Muscle of leg (tissue), 11 donors: Measurements from ENCODE around the gene REPS1. TPM values are rescaled to one million over a fixed set of nuclear protein-coding genes. Genes with fewer than 3 reads are reported as not detected.
A peak's percentile ranks its signal among the peaks of the same experiment; 100 is the strongest.

Experiments used
- DNase-seq: peaks from one replicate; pipeline ENCODE4 v3.0.0; 2013
- H3K27ac ChIP-seq: one replicate; pipeline ENCODE4 v1.5.1; 2013; ENCODE audit warnings: mild to moderate bottlenecking, low read length, control low read depth
- H3K27me3 ChIP-seq: one replicate; pipeline ENCODE4 v1.6.1; 2013; ENCODE audit warnings: low read length; ENCODE audit not compliant: control insufficient read depth, insufficient read depth
- H3K36me3 ChIP-seq: one replicate; pipeline ENCODE4 v1.6.1; 2013; ENCODE audit warnings: low read length; ENCODE audit not compliant: control insufficient read depth, insufficient read depth
- H3K4me1 ChIP-seq: one replicate; pipeline ENCODE4 v1.6.1; 2013; ENCODE audit warnings: low read length; ENCODE audit not compliant: control insufficient read depth, insufficient read depth
- H3K4me3 ChIP-seq: one replicate; pipeline ENCODE4 v1.5.1; 2013; ENCODE audit warnings: low read length, control low read depth
- H3K9me3 ChIP-seq: replicated peaks from 2 replicates; pipeline ENCODE4 v1.6.1; 2013; ENCODE audit warnings: low read depth, low read length; ENCODE audit not compliant: control insufficient read depth
- whole genome bisulfite sequencing: methylation state at CpG from one replicate; pipeline ENCODE4 v1.1.5; 2013; ENCODE audit warnings: missing lambda C conversion rate; ENCODE audit not compliant: insufficient coverage; 5-methylcytosine and 5-hydroxymethylcytosine counted together
- polyA plus RNA-seq, 8 donors: library from polyadenylated mRNA; unstranded; fragments of 120-200 nt; gene quantifications; one replicate each; pipeline versions ENCODE4 v1.2.1 to v1.2.3, GENCODE V29; 2013; ENCODE audit warnings: inconsistent platforms in 1 of 8, low replicate concordance in 1 of 8; ENCODE audit not compliant: insufficient read length in 8 of 8, insufficient read depth in 1 of 8
- total RNA-seq: library from RNA; stranded (reverse); fragments of 120-200 nt; gene quantifications from one replicate; pipeline ENCODE4 v1.2.4, GENCODE V29; 2013

Gene REPS1
- total and polyA plus RNA-seq, 9 donors = 28.2 to 49.9 (median 40.9) TPM

DNA sequence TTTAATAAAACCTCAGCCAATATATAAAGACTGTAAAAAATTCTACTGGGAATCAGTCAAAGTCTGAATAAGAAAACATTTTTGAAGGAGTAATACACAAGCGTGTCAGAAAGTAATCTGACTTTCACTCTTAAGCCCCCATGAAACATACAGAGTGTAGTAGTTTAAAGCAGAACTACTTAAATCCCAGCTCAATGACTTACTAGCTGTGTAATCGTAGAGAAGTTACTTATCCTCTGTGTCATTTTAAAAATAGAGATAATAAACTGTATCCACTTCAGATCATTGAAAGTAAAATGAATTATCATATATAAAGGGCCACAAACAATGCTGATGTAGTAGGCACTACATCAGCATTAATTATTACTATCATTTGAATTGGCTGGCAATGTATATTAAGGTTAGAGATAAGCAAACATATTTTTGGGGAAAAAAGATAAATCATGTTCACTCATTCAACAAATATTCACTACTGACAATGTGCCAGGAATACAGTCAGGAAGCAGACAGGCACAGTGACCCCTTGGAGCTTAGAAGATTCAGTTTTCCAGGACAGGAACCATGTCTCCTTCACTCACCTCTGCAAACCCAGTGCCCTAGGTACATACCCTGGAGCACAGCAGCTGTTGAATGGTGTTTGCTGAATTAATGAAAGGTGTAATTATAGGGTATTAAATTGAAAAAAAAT, 14.4 kb downstream of the REPS1 start:
- H3K4me1 ChIP-seq = peaks cover 9% of the 10 kb centered on the region
- no peaks in the 10 kb centered on the region for H3K36me3 ChIP-seq
- no CpG with 5 or more reads among the region's 2 CpGs for WGBS
- no peak overlapping the region for H3K27ac ChIP-seq
- no peaks in the 10 kb centered on the region for H3K9me3 ChIP-seq
- DNase-seq = no peak
- no peak overlapping the region for H3K4me3 ChIP-seq
- no peaks in the 10 kb centered on the region for H3K27me3 ChIP-seq

DNA sequence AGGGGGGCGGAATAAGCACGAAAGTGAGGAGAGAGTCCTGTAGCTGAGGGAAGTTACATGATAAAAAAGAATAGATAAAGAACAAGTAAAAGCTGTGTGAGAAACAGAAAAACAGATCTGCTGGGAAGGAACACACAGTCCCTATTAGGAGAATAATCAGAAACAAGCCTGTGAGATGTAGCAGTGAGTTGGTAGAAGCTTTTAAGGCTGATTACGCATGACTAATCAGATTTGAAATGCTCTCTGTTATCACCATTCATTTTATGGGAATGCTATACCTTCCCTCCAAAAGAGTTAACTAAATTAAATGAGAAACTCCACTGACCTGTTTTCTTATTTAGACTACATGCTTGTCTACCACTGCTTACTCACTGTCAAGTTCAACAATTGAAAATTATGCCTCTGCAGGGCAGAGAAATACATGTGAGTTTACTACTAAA, 15.8 kb downstream of the REPS1 start:
- no peak for DNase-seq
- Histone ChIP-seq H3K27me3 (no peaks in the 10 kb centered on the region), H3K4me3 (no peak overlapping the region), H3K9me3 (no peaks in the 10 kb centered on the region), H3K27ac (no peak overlapping the region), H3K4me1 (peaks cover 9% of the 10 kb centered on the region), H3K36me3 (no peaks in the 10 kb centered on the region)
- WGBS = 93% methylated on average over 2 of the region's 3 CpGs

DNA sequence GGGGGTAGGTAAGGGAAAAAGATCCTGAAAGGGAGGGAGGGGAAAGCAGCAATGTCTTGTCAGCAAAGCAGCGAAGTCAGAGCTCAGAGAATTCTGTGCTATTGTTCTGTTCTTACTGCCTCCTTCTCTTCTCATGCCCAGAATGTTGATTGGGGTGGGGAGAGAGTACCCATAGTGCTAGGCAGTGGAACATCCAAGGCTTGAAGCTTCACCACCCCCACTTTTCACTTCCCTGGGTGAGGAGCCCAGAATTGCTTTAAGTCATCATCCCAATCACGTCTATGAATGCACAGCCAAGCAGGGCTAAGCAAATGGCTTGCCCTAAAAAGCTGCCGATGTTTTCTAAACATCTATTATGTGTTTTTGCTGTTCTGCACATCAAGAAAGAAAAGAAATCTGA, 16.5 kb downstream of the REPS1 start:
- Histone ChIP-seq H3K27me3 (no peaks in the 10 kb centered on the region), H3K4me1 (peaks cover 9% of the 10 kb centered on the region), H3K9me3 (no peaks in the 10 kb centered on the region), H3K4me3 (no peak overlapping the region), H3K27ac (no peak overlapping the region), H3K36me3 (no peaks in the 10 kb centered on the region)
- DNase-seq = no peak
- WGBS = no CpG with 5 or more reads among the region's 3 CpGs

DNA sequence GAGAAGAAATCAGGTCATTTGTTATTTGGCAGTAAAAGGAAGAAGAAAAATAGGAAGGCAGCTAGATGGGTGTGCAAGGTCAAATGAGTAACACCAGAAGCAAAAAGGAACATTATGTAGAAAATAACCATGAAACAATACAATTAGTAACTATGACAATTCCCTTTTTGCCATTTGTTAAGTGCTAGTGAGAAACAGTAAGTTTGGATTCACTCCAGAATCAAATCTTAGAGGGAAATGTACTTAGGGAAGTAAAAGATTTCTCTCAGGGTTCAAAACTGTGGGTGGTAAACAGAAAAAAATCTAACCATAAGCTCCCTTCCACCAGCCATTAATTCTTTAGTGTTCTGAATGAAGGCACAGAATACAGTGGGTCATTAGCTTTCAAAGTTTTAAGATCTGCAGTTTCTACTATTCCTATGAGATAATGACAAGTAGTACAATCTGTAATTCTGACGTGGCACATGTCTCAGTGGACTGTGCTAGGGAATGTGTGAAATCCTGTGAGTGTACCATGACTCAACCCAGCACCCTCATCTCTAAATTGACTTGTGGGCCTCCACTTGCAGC, 17.1 kb downstream of the REPS1 start:
- Histone ChIP-seq H3K36me3 (no peaks in the 10 kb centered on the region), H3K9me3 (no peaks in the 10 kb centered on the region), H3K4me3 (no peak overlapping the region), H3K27me3 (no peaks in the 10 kb centered on the region), H3K27ac (no peak overlapping the region), H3K4me1 (peaks cover 9% of the 10 kb centered on the region)
- DNase-seq = peak; percentile 30
- WGBS = no CpG with 5 or more reads among the region's 1 CpG

DNA sequence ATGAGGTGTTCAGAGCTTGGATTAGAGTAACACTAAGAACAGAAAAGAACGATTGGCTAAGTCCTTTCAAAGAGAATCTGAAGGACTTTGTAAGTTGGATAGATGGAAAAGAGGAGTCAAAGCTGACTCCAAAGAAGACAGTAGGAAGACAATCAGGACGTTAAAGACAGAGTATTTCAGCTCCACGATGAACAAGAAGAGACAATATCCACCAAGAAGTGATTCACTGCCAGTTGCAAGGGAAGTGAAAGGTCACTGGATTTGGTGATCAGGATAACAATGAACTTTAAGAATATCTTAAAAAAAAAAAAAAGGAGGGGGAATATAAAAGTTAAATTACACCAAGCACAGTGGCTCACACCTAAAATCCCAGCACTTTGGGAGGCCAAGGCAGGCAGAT, 17.9 kb downstream of the REPS1 start:
- H3K27me3 ChIP-seq = no peaks in the 10 kb centered on the region
- H3K4me3 ChIP-seq = no peak overlapping the region
- DNase-seq = no peak
- H3K4me1 ChIP-seq = peaks cover 9% of the 10 kb centered on the region
- 82% methylated on average over 1 of the region's 3 CpGs for WGBS
- no peaks in the 10 kb centered on the region for H3K36me3 ChIP-seq
- H3K27ac ChIP-seq = no peak overlapping the region
- no peaks in the 10 kb centered on the region for H3K9me3 ChIP-seq

DNA sequence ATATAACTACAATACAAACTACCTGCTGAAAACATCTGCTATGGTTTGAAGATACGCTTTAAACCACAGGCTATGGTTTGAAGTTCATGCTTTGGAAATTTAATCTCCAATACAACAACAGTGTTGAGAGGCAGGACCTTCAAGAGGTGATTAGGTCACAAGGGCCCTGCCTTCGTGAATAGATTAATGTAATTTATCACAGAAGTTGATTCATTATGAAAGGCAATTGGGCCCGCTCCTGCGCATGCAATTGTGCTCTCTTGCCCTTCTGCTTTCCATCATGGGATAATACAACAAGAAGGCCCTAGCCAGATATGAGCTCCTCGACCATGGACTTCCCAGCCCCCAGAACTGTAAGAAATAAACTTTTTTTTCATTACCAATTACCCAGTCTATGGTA, 21.2 kb downstream of the REPS1 start:
- H3K4me3 ChIP-seq = no peak overlapping the region
- H3K27me3 ChIP-seq = no peaks in the 10 kb centered on the region
- peaks cover 6% of the 10 kb centered on the region for H3K4me1 ChIP-seq
- no peak for DNase-seq
- H3K36me3 ChIP-seq = no peaks in the 10 kb centered on the region
- H3K27ac ChIP-seq = no peak overlapping the region
- WGBS = no CpG with 5 or more reads among the region's 5 CpGs
- no peaks in the 10 kb centered on the region for H3K9me3 ChIP-seq

DNA sequence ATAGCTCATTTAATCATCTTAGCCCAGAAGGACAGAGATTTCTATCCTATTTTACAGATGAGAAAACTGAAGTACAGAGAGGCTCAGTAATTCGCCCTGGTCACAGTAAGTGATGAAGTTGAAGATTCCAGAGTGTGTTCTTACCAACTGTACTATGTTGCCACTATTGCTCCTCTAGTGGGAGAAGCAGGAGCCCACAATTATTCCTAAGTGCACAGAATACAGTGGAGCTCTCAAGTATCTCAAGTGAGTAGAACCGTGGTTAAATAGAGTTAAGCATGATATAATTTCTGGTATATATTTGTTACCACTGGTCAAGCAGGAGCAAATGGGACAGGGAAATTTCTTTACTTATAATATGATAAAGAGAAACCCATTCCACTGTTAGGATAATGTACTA, 22.1 kb downstream of the REPS1 start:
- H3K27me3 ChIP-seq = no peaks in the 10 kb centered on the region
- no CpG with 5 or more reads among the region's 2 CpGs for WGBS
- no peak overlapping the region for H3K27ac ChIP-seq
- H3K4me1 ChIP-seq = peaks cover 3% of the 10 kb centered on the region
- H3K36me3 ChIP-seq = no peaks in the 10 kb centered on the region
- H3K4me3 ChIP-seq = no peak overlapping the region
- no peaks in the 10 kb centered on the region for H3K9me3 ChIP-seq
- no peak for DNase-seq

DNA sequence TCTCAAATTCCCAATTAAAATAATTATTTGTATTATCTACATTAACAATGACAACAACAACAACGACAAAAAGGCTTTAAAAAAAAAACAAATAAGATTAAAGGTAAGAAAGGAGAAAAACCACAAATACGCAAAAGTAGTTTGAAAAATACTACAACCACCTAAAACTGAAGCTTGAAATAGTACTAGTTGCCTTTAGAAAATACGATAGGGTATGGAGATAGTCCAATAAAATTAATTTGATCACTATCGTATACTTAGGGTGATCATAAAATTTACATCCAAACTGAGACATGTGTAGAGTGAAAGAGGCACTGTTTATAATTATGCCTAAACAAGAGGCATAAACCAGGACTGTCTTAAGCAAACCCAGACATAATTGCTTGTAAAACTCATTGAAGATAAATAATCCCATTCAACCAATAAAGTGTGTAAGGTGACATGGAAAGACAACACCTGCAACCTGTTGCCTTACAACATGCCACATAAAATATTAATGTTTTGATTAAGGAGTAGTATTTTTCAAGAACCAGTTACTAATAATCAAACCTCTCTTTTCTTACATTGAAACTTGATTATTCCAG, 22.7 kb downstream of the REPS1 start:
- H3K27me3 ChIP-seq = no peaks in the 10 kb centered on the region
- no peak overlapping the region for H3K4me3 ChIP-seq
- peaks cover under 1% of the 10 kb centered on the region for H3K4me1 ChIP-seq
- H3K36me3 ChIP-seq = no peaks in the 10 kb centered on the region
- H3K27ac ChIP-seq = no peak overlapping the region
- H3K9me3 ChIP-seq = no peaks in the 10 kb centered on the region
- WGBS = no CpG with 5 or more reads among the region's 4 CpGs
- no peak for DNase-seq

DNA sequence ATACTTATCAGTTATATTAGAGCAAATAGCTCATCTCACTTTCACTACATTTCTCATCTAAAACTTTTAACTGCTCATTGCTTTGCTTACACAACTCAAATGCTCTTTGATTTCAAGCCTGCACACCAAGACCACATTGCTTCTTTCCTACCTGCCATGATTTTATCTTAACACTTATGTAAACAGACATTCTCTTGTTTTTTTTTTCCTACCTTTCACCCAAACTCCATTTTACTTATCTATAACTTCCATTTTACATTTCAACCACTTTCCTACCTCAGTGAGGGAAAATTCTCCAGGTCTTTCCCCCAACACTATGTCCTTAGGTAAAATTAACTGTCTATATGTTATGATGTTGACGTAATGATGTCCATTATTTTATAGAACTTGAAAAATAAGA, 24.0 kb downstream of the REPS1 start:
- Histone ChIP-seq H3K36me3 (no peaks in the 10 kb centered on the region), H3K27ac (no peak overlapping the region), H3K4me3 (no peak overlapping the region), H3K9me3 (no peaks in the 10 kb centered on the region), H3K27me3 (no peaks in the 10 kb centered on the region), H3K4me1 (no peaks in the 10 kb centered on the region)
- DNase-seq = no peak
- no CpG with 5 or more reads among the region's 1 CpG for WGBS

DNA sequence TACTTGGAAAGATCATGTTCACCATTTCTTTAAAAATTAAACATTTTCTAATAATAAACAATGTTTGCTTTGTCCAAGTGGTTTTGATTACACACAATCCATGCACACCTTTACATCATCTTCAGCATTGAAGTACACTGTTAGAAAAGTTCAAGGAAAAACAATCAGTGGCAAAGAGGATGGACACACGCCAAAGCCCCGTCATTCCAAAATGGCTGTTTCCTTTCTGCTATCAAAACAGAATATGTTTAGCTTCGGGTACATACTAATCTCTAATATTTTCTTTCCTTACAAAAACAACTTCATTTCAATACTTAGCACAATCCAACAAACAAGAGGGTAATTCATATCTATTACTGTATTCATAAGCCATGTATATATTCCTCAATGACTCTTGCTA, 24.5 kb downstream of the REPS1 start:
- Histone ChIP-seq H3K27me3 (no peaks in the 10 kb centered on the region), H3K9me3 (no peaks in the 10 kb centered on the region), H3K4me1 (no peaks in the 10 kb centered on the region), H3K36me3 (no peaks in the 10 kb centered on the region), H3K27ac (no peak overlapping the region), H3K4me3 (no peak overlapping the region)
- DNase-seq = no peak
- WGBS = no CpG with 5 or more reads among the region's 3 CpGs
